Heart right ventricle (tissue), 16 donors: ENCODE data around the gene KCNJ6. TPM values are rescaled to one million over a fixed set of nuclear protein-coding genes. Genes with fewer than 3 reads are reported as not detected.

ENCODE experiments used
- ATAC-seq, 8 donors: fragments of 200-7000 bp; cut with Tn5 transposase; one replicate each; pipeline ENCODE4 v1.9.1; 2020; ENCODE audit warnings: mild to moderate bottlenecking in 8 of 8, moderate library complexity in 8 of 8, moderate number of reproducible peaks in 1 of 8
- DNase-seq, 2 donors: peaks; one replicate each; pipeline ENCODE4 v3.0.0-alpha.2; 2020
- H3K27ac ChIP-seq, 10 donors: fragments of 200-600 bp; sonication (generic) in 2 of 10; one replicate each; pipeline versions ENCODE4 v1.5.0 to v1.8.0; 2020 to 2022; ENCODE audit warnings: mild to moderate bottlenecking in 3 of 10
- H3K27me3 ChIP-seq, 7 donors: fragments of 200-600 bp; one replicate each; pipeline ENCODE4 v1.8.0; 2021 to 2022; ENCODE audit warnings: mild to moderate bottlenecking in 2 of 7
- H3K36me3 ChIP-seq, 9 donors: fragments of 200-600 bp; sonication (generic) in 1 of 9; one replicate each; pipeline versions ENCODE4 v1.5.0 to v1.8.0; 2020 to 2022; ENCODE audit warnings: mild to moderate bottlenecking in 2 of 9
- H3K4me1 ChIP-seq, 9 donors: fragments of 200-600 bp; sonication (generic) in 1 of 9; one replicate each; pipeline versions ENCODE4 v1.5.0 to v1.8.0; 2020 to 2022; ENCODE audit warnings: mild to moderate bottlenecking in 4 of 9
- H3K4me3 ChIP-seq, 10 donors: fragments of 200-600 bp; sonication (generic) in 2 of 10; one replicate each; pipeline versions ENCODE4 v1.5.0 to v1.8.0; 2020 to 2022; ENCODE audit warnings: mild to moderate bottlenecking in 7 of 10, moderate library complexity in 2 of 10
- H3K9me3 ChIP-seq, 11 donors: fragments of 200-600 bp in 10 of 11; sonication (generic) in 2 of 11; one replicate each; pipeline versions ENCODE4 v1.5.0 to v1.8.0; 2013 to 2022; ENCODE audit warnings: mild to moderate bottlenecking in 2 of 11, control low read depth in 1 of 11, moderate library complexity in 1 of 11
- CTCF ChIP-seq, 9 donors: fragments of 200-600 bp; sonication (generic) in 2 of 9; IDR thresholded peaks; one replicate each; pipeline versions ENCODE4 v1.5.0 to v1.8.0; 2021 to 2022; ENCODE audit warnings: antibody characterized with exemption in 9 of 9, mild to moderate bottlenecking in 5 of 9, moderate library complexity in 1 of 9
- WGBS, 2 donors: extraction: QIAGEN DNeasy Blood & Tissue Kit; methylation state at CpG; one replicate each; pipeline ENCODE4 v1.1.7; 2013; ENCODE audit warnings: inconsistent platforms in 1 of 2; 5-methylcytosine and 5-hydroxymethylcytosine counted together
- intact Hi-C, 10 donors: fragments of 100-400 bp; cut with DNase I; formaldehyde crosslinking; loops; one replicate each; pipeline versions ENCODE4 v1.11.1 to v1.14.2; 2022
- polyA plus RNA-seq, 2 donors: library from polyadenylated mRNA; stranded (reverse); fragments of 200-250 nt; gene quantifications; one replicate each; pipeline ENCODE4 v1.2.3, GENCODE V29; 2013
- total RNA-seq, 10 donors: library from RNA; stranded (reverse); fragmentation: NEBNext Ultra II Directional in 3 of 10; extraction: Animal tissue kit (Norgen Biotek cat#: 25700) in 3 of 10; gene quantifications; one replicate each; pipeline versions ENCODE4 v1.2.1 to v1.2.4, GENCODE V29; 2021 to 2023
- donor health status: Arrhythmogenic right ventricular cardiomyopathy.
- donor health status: ischemic (EF 13 %, LVEDD 7.1; RV severe dilation, severe dysfunction).
- donor health status: healthy with polysubstance abuse.
- donor health status: DM: no; HTN: yes; CAD: no.
- donor health status: DM: no; HTN: no; CAD: no.
- donor health status: ischemic (EF 25% LVEDD 6.9; RV normal size, moderate dysfunction).
- donor health status: ischemic (EF 25% LVEDD 5.7; RV mildly dilated, moderate dysfunction).
- donor health status: healthy.
- donor health status: DM: yes; HTN: yes; CAD: no.
- donor health status: Ischemic cardiomyopathy.
- donor health status: ischemic (EF 35%, LVEDD 5.7; RV mildly dilated, moderate dysfunction).
- donor health status: nonischemic (EF 11% LVEDD 7.7; RV severe dilation, severe dysfunction).
- donor health status: DM: yes; HTN: yes; CAD: no.
- donor health status: PGD.
- donor health status: ischemic (EF 29% LVEDD 5.4; RV normal size, mild dysfunction).
- donor health status: nonischemic (EF 23%, LVEDD 6.1; RV moderate dilation, normal function).

KCNJ6 gene
- total and polyA plus RNA-seq, 12 donors = not detected

- intact Hi-C loops = no loop called here
- ATAC-seq (no peak), DNase-seq (no peak)
- Histone ChIP-seq H3K4me1 (peaks cover 0 to 7% (median 0%) of the 10 kb centered on the region in 9 donors), H3K36me3 (no peaks in the 10 kb centered on the region), H3K27ac (no peak overlapping the region), H3K4me3 (no peak overlapping the region), H3K9me3 (no peaks in the 10 kb centered on the region), H3K27me3 (peaks cover 0 to 51% (median 30%) of the 10 kb centered on the region in 7 donors)
- WGBS, 2 donors = 81 to 82% methylated on average over 2 of the region's 2 CpGs
- TF ChIP-seq CTCF (IDR thresholded peaks at IDR 0.05) = no peak
These were observed 7.6 kb downstream of the KCNJ6 start for GRCh38 chr21:37908691-37909090.

- Histone ChIP-seq H3K9me3 (no peaks in the 10 kb centered on the region), H3K27ac (no peak overlapping the region), H3K36me3 (no peaks in the 10 kb centered on the region), H3K27me3 (peaks cover 0 to 35% (median 18%) of the 10 kb centered on the region in 7 donors), H3K4me3 (no peak overlapping the region), H3K4me1 (peaks cover 0 to 7% (median 0%) of the 10 kb centered on the region in 9 donors)
- 63 to 66% methylated on average over 4 of the region's 4 CpGs for WGBS, 2 donors
- no peak for TF ChIP-seq CTCF (IDR thresholded peaks at IDR 0.05)
- ATAC-seq (no peak), DNase-seq (no peak)
- intact Hi-C loops = no loop called here
These were observed 9.2 kb downstream of the KCNJ6 start for GRCh38 chr21:37907076-37907475.

- ATAC-seq (no peak), DNase-seq (no peak)
- no peak for TF ChIP-seq CTCF (IDR thresholded peaks at IDR 0.05)
- H3K27ac ChIP-seq = no peak overlapping the region
- peaks cover 0 to 7% (median 0%) of the 10 kb centered on the region in 9 donors for H3K4me1 ChIP-seq
- H3K27me3 ChIP-seq = peaks cover 0 to 26% (median 13%) of the 10 kb centered on the region in 7 donors
- 82 to 90% methylated on average over 5 of the region's 5 CpGs for WGBS, 2 donors
- intact Hi-C loops = no loop called here
- H3K9me3 ChIP-seq = no peaks in the 10 kb centered on the region
- H3K36me3 ChIP-seq = no peaks in the 10 kb centered on the region
- no peak overlapping the region for H3K4me3 ChIP-seq
These were observed 11.0 kb downstream of the KCNJ6 start for GRCh38 chr21:37905291-37905690.

- intact Hi-C loops = loop anchor here in 1 of 10 donors (5.0 kb wide), 1 partner anchor 193 kb away; no protein-coding TSS in a partner anchor
- peak; percentile 46 to 95 (median 82) for ATAC-seq
- TF ChIP-seq CTCF (IDR thresholded peaks at IDR 0.05) = no peak
- Histone ChIP-seq H3K4me1 (peaks cover 0 to 7% (median 0%) of the 10 kb centered on the region in 9 donors), H3K9me3 (no peaks in the 10 kb centered on the region), H3K27ac (no peak overlapping the region), H3K27me3 (peaks cover 0 to 26% (median 11%) of the 10 kb centered on the region in 7 donors), H3K36me3 (no peaks in the 10 kb centered on the region), H3K4me3 (no peak overlapping the region)
- peak; percentile 29 to 41 for DNase-seq
- 45 to 47% methylated on average over 4 of the region's 4 CpGs for WGBS, 2 donors
These were observed 11.4 kb downstream of the KCNJ6 start for GRCh38 chr21:37904856-37905255.
